ENCODE data around the gene INTU. TPM values are rescaled to one million over a fixed set of nuclear protein-coding genes. Genes with fewer than 3 reads are reported as not detected.

INTU gene
- total RNA-seq, 2 donors from 2014 or later = 3.0 to 4.8 TPM

- no peaks in the 10 kb centered on the region for H3K36me3 ChIP-seq
- H3K27me3 ChIP-seq = no peaks in the 10 kb centered on the region
- no peaks in the 10 kb centered on the region for H3K4me1 ChIP-seq
- intact Hi-C loops (cut with DNase I) = no loop called here
- no peak overlapping the region for H3K9ac ChIP-seq (ENCODE audit: low read depth in 2 of 2, low read length in 2 of 2)
- H3K27ac ChIP-seq = no peak overlapping the region
- TF ChIP-seq CTCF (IDR thresholded peaks at IDR 0.05) = no peak
- no peak overlapping the region for H3K4me3 ChIP-seq
- DNase-seq = no peak
- no peaks in the 10 kb centered on the region for H3K9me3 ChIP-seq
Measured at GRCh38 chr4:127667772-127668171, 35.0 kb downstream of the INTU start.

- H3K4me1 ChIP-seq = no peaks in the 10 kb centered on the region
- H3K9me3 ChIP-seq = no peaks in the 10 kb centered on the region
- H3K27me3 ChIP-seq = no peaks in the 10 kb centered on the region
- no peak overlapping the region for H3K4me3 ChIP-seq
- no peak overlapping the region for H3K27ac ChIP-seq
- DNase-seq = no peak
- intact Hi-C loops (cut with DNase I) = no loop called here
- TF ChIP-seq CTCF (IDR thresholded peaks at IDR 0.05) = no peak
- no peaks in the 10 kb centered on the region for H3K36me3 ChIP-seq
- H3K9ac ChIP-seq (ENCODE audit: low read depth in 2 of 2, low read length in 2 of 2) = no peak overlapping the region
Measured at GRCh38 chr4:127668770-127669169, 36.0 kb downstream of the INTU start.

- Histone ChIP-seq H3K4me3 (no peak overlapping the region), H3K9me3 (no peaks in the 10 kb centered on the region), H3K9ac (ENCODE audit: low read depth in 2 of 2, low read length in 2 of 2) (no peak overlapping the region), H3K4me1 (no peaks in the 10 kb centered on the region), H3K27ac (no peak overlapping the region), H3K27me3 (no peaks in the 10 kb centered on the region), H3K36me3 (no peaks in the 10 kb centered on the region)
- DNase-seq = no peak
- intact Hi-C loops (cut with DNase I) = no loop called here
- TF ChIP-seq CTCF (IDR thresholded peaks at IDR 0.05) = no peak
Measured at GRCh38 chr4:127669691-127670090, 36.9 kb downstream of the INTU start.

- H3K9ac ChIP-seq (ENCODE audit: low read depth in 2 of 2, low read length in 2 of 2) = no peak overlapping the region
- intact Hi-C loops (cut with DNase I) = no loop called here
- H3K27ac ChIP-seq = no peak overlapping the region
- H3K9me3 ChIP-seq = no peaks in the 10 kb centered on the region
- no peaks in the 10 kb centered on the region for H3K4me1 ChIP-seq
- TF ChIP-seq CTCF (IDR thresholded peaks at IDR 0.05) = no peak
- H3K27me3 ChIP-seq = no peaks in the 10 kb centered on the region
- DNase-seq = no peak
- no peaks in the 10 kb centered on the region for H3K36me3 ChIP-seq
- H3K4me3 ChIP-seq = no peak overlapping the region
Measured at GRCh38 chr4:127672111-127672510, 39.4 kb downstream of the INTU start.

- no peaks in the 10 kb centered on the region for H3K36me3 ChIP-seq
- no peak overlapping the region for H3K27ac ChIP-seq
- H3K4me3 ChIP-seq = no peak overlapping the region
- DNase-seq = no peak
- intact Hi-C loops (cut with DNase I) = no loop called here
- no peak overlapping the region for H3K9ac ChIP-seq (ENCODE audit: low read depth in 2 of 2, low read length in 2 of 2)
- no peaks in the 10 kb centered on the region for H3K4me1 ChIP-seq
- H3K9me3 ChIP-seq = no peaks in the 10 kb centered on the region
- no peak for TF ChIP-seq CTCF (IDR thresholded peaks at IDR 0.05)
- H3K27me3 ChIP-seq = no peaks in the 10 kb centered on the region
Measured at GRCh38 chr4:127685292-127685691, 52.5 kb downstream of the INTU start.

GRCh38 chr4:127686658-127687057, 53.9 kb downstream of the INTU start:
- H3K4me3 ChIP-seq = no peak overlapping the region
- DNase-seq = no peak
- no peak for TF ChIP-seq CTCF (IDR thresholded peaks at IDR 0.05)
- H3K27me3 ChIP-seq = no peaks in the 10 kb centered on the region
- H3K27ac ChIP-seq = no peak overlapping the region
- H3K9me3 ChIP-seq = no peaks in the 10 kb centered on the region
- H3K9ac ChIP-seq (ENCODE audit: low read depth in 2 of 2, low read length in 2 of 2) = no peak overlapping the region
- intact Hi-C loops (cut with DNase I) = no loop called here
- H3K4me1 ChIP-seq = no peaks in the 10 kb centered on the region
- H3K36me3 ChIP-seq = no peaks in the 10 kb centered on the region
